Sigmoid colon (tissue), 7 donors: ENCODE data around the gene CLIC6. TPM values are rescaled to one million over a fixed set of nuclear protein-coding genes. Genes with fewer than 3 reads are reported as not detected.

Source experiments
- DNase-seq: peaks from one replicate; pipeline ENCODE4 v3.0.0-alpha.2; 2019
- H3K27ac ChIP-seq, 4 donors: fragments of 200-600 bp; sonication (generic); one replicate each; pipeline ENCODE4 v1.5.1; 2016 to 2019; ENCODE audit warnings: mild to moderate bottlenecking in 1 of 4
- H3K27me3 ChIP-seq, 3 donors: fragments of 200-600 bp; sonication (generic); one replicate each; pipeline ENCODE4 v1.5.1; 2019; ENCODE audit warnings: mild to moderate bottlenecking in 1 of 3
- H3K36me3 ChIP-seq, 4 donors: fragments of 200-600 bp; sonication (generic); one replicate each; pipeline ENCODE4 v1.5.1; 2016 to 2019
- H3K4me1 ChIP-seq, 4 donors: fragments of 200-600 bp; sonication (generic); one replicate each; pipeline ENCODE4 v1.5.1; 2017 to 2019
- H3K4me3 ChIP-seq, 4 donors: fragments of 200-600 bp; sonication (generic); one replicate each; pipeline ENCODE4 v1.5.1; 2017 to 2019; ENCODE audit warnings: mild to moderate bottlenecking in 2 of 4, moderate library complexity in 1 of 4
- H3K9me3 ChIP-seq, 4 donors: fragments of 200-600 bp in 3 of 4; sonication (generic) in 3 of 4; one replicate each; pipeline versions ENCODE4 v1.5.1 to v1.6.1; 2013 to 2019
- EP300 ChIP-seq, 4 donors: sonication (generic); formaldehyde crosslinking; IDR thresholded peaks; one replicate each; pipeline ENCODE4 v1.6.1; 2017; ENCODE audit warnings: antibody characterized with exemption in 4 of 4
- POLR2A ChIP-seq, 2 donors: fragments of 450-650 bp; IDR thresholded peaks; one replicate each; pipeline ENCODE4 v1.6.1; 2016; ENCODE audit warnings: antibody characterized with exemption in 2 of 2, mild to moderate bottlenecking in 2 of 2, moderate library complexity in 2 of 2
- POLR2AphosphoS5 ChIP-seq, 4 donors: sonication (generic); formaldehyde crosslinking; IDR thresholded peaks; one replicate each; pipeline ENCODE4 v1.6.1; 2017; ENCODE audit warnings: antibody characterized with exemption in 4 of 4
- WGBS, 2 donors: extraction: QIAGEN DNeasy Blood & Tissue Kit; methylation state at CpG; one replicate each; pipeline ENCODE4 v1.1.7; 2013; 5-methylcytosine and 5-hydroxymethylcytosine counted together
- intact Hi-C: fragments of 100-400 bp; cut with DNase I; formaldehyde crosslinking; loops from one replicate; pipeline ENCODE4 v1.15.1; 2023
- polyA plus RNA-seq, 3 donors: library from polyadenylated mRNA; stranded (reverse); fragments of 200-250 nt; gene quantifications; one replicate each; pipeline ENCODE4 v1.2.3, GENCODE V29; 2013
- total RNA-seq, 4 donors: library from RNA; depleted of rRNA; stranded (reverse); fragments of >200 nt; gene quantifications; one replicate each; pipeline ENCODE4 v1.1.0, GENCODE V29; 2016
- TF ChIP-seq, protein P1 (sequence below), 4 experiments: fragments of 450-650 bp in 3 of 4; fragments of 200-600 bp in 1 of 4; IDR thresholded peaks; one replicate each; pipeline ENCODE4 v1.5.1; 2016 to 2019; ENCODE audit warnings: antibody characterized with exemption in 4 of 4, mild to moderate bottlenecking in 3 of 4, moderate library complexity in 2 of 4
- donor health status: healthy with polysubstance abuse.
- donor health status: Bipolar disorder and iron deficiency.
- donor health status: healthy.

The CLIC6 gene
- total and polyA plus RNA-seq, 7 donors = 0.71 to 6.9 (median 1.6) TPM; not detected in 1

DNA sequence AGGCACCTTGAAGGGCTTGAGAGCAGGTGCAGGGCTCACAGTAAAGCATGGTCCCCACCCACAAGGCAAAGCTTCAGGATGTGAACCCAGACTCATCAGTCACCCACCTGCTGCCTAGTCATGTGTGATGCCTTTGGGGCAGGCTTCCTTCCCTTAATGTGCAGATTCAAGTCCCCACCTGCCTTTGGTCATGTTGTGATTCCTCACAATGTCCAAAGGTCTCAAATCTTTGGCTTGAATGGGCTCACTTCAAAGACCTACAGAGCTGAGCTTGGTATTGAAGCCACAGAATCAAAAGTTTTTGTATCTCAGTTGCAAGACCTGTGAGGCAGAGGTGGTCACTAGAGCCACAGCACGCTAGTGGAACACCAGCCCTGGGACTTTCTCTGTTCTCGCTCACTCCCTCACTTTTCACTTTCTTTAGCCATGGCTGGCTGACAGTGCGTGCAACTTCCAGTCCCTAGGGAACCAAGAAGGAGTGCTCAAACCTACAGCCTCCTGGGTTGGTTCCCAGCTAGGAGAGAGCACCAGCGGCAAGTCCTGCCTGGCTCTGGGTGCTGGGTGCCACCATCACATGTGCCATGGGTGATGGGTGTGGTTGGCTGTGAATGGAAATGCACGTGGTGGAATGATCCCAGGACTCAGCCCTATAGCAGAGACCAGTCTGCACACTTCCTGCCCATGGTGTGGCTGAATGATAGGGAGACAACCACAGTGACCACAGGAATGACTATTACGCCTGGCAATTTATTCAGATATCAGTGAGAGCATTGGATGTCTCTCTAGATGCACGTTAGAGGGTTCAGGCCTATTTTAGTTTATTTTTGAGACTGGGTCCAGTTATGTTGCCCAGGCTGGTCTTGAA lies 26.4 kb upstream of the CLIC6 start:
- intact Hi-C loops = no loop called here
- H3K36me3 ChIP-seq = no peaks in the 10 kb centered on the region
- no peak for DNase-seq
- 64 to 78% methylated on average over 7 of the region's 7 CpGs for WGBS, 2 donors
- no peaks in the 10 kb centered on the region for H3K9me3 ChIP-seq
- no peak overlapping the region for H3K27ac ChIP-seq
- TF ChIP-seq EP300 (IDR thresholded peaks at IDR 0.05) (no peak), POLR2AphosphoS5 (IDR thresholded peaks at IDR 0.05) (no peak), POLR2A (IDR thresholded peaks at IDR 0.05) (no peak)
- TF ChIP-seq, protein P1, sequence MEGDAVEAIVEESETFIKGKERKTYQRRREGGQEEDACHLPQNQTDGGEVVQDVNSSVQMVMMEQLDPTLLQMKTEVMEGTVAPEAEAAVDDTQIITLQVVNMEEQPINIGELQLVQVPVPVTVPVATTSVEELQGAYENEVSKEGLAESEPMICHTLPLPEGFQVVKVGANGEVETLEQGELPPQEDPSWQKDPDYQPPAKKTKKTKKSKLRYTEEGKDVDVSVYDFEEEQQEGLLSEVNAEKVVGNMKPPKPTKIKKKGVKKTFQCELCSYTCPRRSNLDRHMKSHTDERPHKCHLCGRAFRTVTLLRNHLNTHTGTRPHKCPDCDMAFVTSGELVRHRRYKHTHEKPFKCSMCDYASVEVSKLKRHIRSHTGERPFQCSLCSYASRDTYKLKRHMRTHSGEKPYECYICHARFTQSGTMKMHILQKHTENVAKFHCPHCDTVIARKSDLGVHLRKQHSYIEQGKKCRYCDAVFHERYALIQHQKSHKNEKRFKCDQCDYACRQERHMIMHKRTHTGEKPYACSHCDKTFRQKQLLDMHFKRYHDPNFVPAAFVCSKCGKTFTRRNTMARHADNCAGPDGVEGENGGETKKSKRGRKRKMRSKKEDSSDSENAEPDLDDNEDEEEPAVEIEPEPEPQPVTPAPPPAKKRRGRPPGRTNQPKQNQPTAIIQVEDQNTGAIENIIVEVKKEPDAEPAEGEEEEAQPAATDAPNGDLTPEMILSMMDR (IDR thresholded peaks at IDR 0.05) = no peak
- H3K4me1 ChIP-seq = no peaks in the 10 kb centered on the region
- H3K27me3 ChIP-seq = peaks cover 0 to 7% (median 0%) of the 10 kb centered on the region in 3 donors
- H3K4me3 ChIP-seq = no peak overlapping the region

DNA sequence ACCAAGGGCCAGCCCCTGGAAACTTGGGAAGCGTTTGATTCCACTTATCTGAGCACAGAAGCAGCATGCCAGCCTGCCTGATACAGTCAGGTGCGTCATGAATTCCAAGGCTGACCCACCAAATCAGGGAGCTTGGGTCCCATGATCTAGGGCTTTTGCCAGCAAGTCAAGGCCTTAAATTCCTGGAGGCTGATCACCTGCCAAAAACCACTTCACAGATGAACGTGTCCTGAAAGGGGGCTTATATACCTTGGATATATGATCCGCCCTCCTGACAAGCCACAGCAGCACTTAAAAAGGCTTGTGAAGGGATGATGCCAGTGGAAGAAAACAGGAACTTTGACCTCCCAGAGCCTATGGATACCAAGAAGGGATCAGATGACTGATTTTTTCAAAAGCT lies 24.0 kb upstream of the CLIC6 start:
- TF ChIP-seq EP300 (IDR thresholded peaks at IDR 0.05) (no peak), POLR2AphosphoS5 (IDR thresholded peaks at IDR 0.05) (no peak), POLR2A (IDR thresholded peaks at IDR 0.05) (no peak)
- TF ChIP-seq, protein P1 (IDR thresholded peaks at IDR 0.05) = no peak
- no peak for DNase-seq
- Histone ChIP-seq H3K4me3 (no peak overlapping the region), H3K36me3 (no peaks in the 10 kb centered on the region), H3K4me1 (no peaks in the 10 kb centered on the region), H3K27me3 (peaks cover 0 to 14% (median 0%) of the 10 kb centered on the region in 3 donors), H3K27ac (no peak overlapping the region), H3K9me3 (no peaks in the 10 kb centered on the region)
- WGBS, 2 donors = 64 to 82% methylated on average over 4 of the region's 4 CpGs
- intact Hi-C loops = no loop called here

DNA sequence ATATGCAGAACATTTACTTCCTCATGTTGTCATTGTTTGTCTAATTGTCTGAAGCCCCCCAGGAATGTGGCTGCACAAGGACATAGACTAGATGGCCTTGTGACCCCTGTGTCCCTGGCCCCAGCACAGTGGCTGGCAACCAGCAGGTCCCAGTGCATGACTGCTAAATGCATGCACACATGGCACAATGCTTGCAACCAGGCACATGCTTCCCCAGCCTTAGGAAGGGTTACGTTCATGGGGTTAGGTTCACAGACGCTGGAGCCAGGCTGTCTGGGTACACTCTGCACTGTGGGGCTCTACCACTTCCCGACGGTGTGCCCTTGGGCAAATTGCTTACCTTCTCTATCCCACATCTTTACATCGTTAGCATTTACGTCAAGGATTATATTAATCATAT lies 21.2 kb upstream of the CLIC6 start:
- Histone ChIP-seq H3K4me3 (no peak overlapping the region), H3K27ac (no peak overlapping the region), H3K4me1 (no peaks in the 10 kb centered on the region), H3K27me3 (peaks cover 0 to 14% (median 0%) of the 10 kb centered on the region in 3 donors), H3K9me3 (peaks cover 0 to 5% (median 0%) of the 10 kb centered on the region in 4 donors), H3K36me3 (no peaks in the 10 kb centered on the region)
- intact Hi-C loops = no loop called here
- DNase-seq = no peak
- 71 to 75% methylated on average over 6 of the region's 6 CpGs for WGBS, 2 donors
- TF ChIP-seq POLR2A (IDR thresholded peaks at IDR 0.05) (no peak), POLR2AphosphoS5 (IDR thresholded peaks at IDR 0.05) (no peak), EP300 (IDR thresholded peaks at IDR 0.05) (no peak)
- TF ChIP-seq, protein P1 (IDR thresholded peaks at IDR 0.05) = no peak

DNA sequence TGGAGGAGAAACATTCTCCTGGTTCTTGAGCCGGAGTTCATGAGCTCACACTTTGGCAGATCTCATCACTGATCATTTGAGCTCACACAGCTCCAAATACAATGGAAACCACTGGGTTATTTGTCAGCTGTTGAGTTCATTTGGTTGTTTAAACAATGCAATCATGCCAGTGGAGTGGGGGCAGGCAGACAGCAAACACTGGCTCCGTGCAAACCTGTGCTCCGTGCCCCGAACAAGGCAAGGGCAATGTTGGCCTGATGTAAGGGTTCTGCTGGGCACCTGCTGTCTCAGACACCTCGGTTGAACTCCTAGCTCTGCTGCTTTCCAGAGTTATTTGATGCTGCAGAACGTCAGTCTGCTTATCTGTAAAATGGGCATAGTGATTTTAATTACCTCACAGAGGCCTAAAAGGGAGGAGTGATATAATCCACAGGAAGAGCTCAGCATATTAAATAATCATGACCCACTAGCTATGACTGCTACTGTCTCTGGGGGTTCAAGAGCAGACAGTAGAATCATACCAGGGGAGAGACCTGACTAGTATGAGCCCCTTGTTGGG lies 20.0 kb upstream of the CLIC6 start:
- no peak for DNase-seq
- no peaks in the 10 kb centered on the region for H3K36me3 ChIP-seq
- no peak overlapping the region for H3K4me3 ChIP-seq
- intact Hi-C loops = no loop called here
- WGBS, 2 donors = 79 to 81% methylated on average over 6 of the region's 6 CpGs
- H3K4me1 ChIP-seq = no peaks in the 10 kb centered on the region
- TF ChIP-seq EP300 (IDR thresholded peaks at IDR 0.05) (no peak), POLR2A (IDR thresholded peaks at IDR 0.05) (no peak)
- TF ChIP-seq, protein P1 (IDR thresholded peaks at IDR 0.05) = no peak
- H3K9me3 ChIP-seq = peaks cover 0 to 5% (median 0%) of the 10 kb centered on the region in 4 donors
- peaks cover 0 to 14% (median 0%) of the 10 kb centered on the region in 3 donors for H3K27me3 ChIP-seq
- H3K27ac ChIP-seq = no peak overlapping the region
